Ishikawa (cell line): ENCODE data around the gene IMMP2L.

Source experiments
- EP300 ChIP-seq: IDR thresholded peaks from 2 replicates; pipeline ENCODE4 v1.6.1; 2012; ENCODE audit warnings: borderline replicate concordance
- NFIC ChIP-seq: IDR thresholded peaks from 2 replicates; pipeline ENCODE4 v1.6.1; 2012
- ZBTB7A ChIP-seq: IDR thresholded peaks from 2 replicates; pipeline ENCODE4 v1.6.1; 2012; ENCODE audit warnings: low read depth

DNA sequence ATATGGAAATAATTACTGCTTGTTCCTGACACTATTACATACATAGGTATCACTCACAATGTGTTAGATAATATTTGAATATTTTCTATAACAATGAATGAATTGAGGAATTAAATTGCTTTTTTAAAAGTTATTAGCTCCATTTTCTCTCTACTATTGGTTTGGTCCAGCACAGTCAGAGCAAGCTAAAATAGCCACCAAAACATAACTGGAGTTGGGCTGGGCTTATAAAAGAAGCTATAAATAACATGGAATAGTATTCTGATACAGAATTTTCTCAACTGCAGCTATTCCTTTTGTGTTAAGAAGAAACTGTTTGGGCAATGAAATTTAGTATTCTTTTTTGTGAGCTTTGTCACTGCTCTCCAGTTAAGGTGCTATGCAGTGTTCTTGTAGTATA, 614.0 kb downstream of the IMMP2L start:
- no peak for TF ChIP-seq EP300
- no peak for TF ChIP-seq NFIC
- no peak for TF ChIP-seq ZBTB7A
